IMR-90 (cell line): ENCODE measurements around the gene RUNX2. TPM values are rescaled to one million over a fixed set of nuclear protein-coding genes. Genes with fewer than 3 reads are reported as not detected.
A peak's percentile ranks its signal among the peaks of the same experiment; 100 is the strongest.

Experiments used
- ATAC-seq: fragments of 200-7000 bp; cut with Tn5 transposase; 2 replicates; pipeline ENCODE4 v1.9.1; 2020; ENCODE audit warnings: low read depth, mild to moderate bottlenecking, moderate library complexity
- BruUV-seq: library from RNA; stranded (reverse); fragments of 400-500 nt; replicated peaks from 2 replicates; lab custom pipeline; 2021; lab: Mats Ljungman, UMichigan
- CTCF ChIA-PET: fragments of 300-600 bp; formaldehyde crosslinking; extraction: SDS; loops from one replicate; lab custom pipeline; 2021; ENCODE audit warnings: antibody characterized with exemption; lab: Yijun Ruan, JAX
- POLR2A ChIA-PET: fragments of 300-600 bp; sonication (Branson Sonifier 250); formaldehyde crosslinking; loops from one replicate; lab custom pipeline; 2022; ENCODE audit warnings: antibody characterized with exemption; ENCODE audit not compliant: unreplicated experiment; lab: Charles Lee
- DNase-seq: peaks from one replicate; pipeline ENCODE4 v3.0.0; 2013
- H2AFZ ChIP-seq: replicated peaks from 2 replicates; pipeline ENCODE3; 2013; ENCODE audit warnings: low read length, mild to moderate bottlenecking; ENCODE audit not compliant: poor library complexity
- H2AK5ac ChIP-seq: 2 replicates; pipeline ENCODE4 v1.6.1; 2013; ENCODE audit warnings: low read depth, low read length, inconsistent platforms
- H2AK9ac ChIP-seq: replicated peaks from 2 replicates; pipeline ENCODE3; 2013; ENCODE audit warnings: mild to moderate bottlenecking, low read depth, low read length, moderate library complexity; ENCODE audit not compliant: poor library complexity
- H2BK120ac ChIP-seq: 2 replicates; pipeline ENCODE4 v1.6.1; 2013; ENCODE audit warnings: low read depth, low read length, inconsistent platforms
- H2BK15ac ChIP-seq: 3 replicates; pipeline ENCODE4 v1.6.1; 2013; ENCODE audit warnings: low read depth, low read length, inconsistent platforms
- H2BK20ac ChIP-seq: 2 replicates; pipeline ENCODE4 v1.6.1; 2013; ENCODE audit warnings: low read depth, mild to moderate bottlenecking, inconsistent platforms, low read length, moderate library complexity
- H2BK5ac ChIP-seq: 2 replicates; pipeline ENCODE4 v1.6.1; 2013; ENCODE audit warnings: mild to moderate bottlenecking, low read depth, low read length, inconsistent platforms; ENCODE audit not compliant: poor library complexity, severe bottlenecking
- H3K14ac ChIP-seq: replicated peaks from 2 replicates; pipeline ENCODE4 v1.6.1; 2013; ENCODE audit warnings: low read depth, low read length, inconsistent platforms
- H3K18ac ChIP-seq: 2 replicates; pipeline ENCODE4 v1.6.1; 2013; ENCODE audit warnings: low read depth, low read length, control low read depth
- H3K23ac ChIP-seq: 2 replicates; pipeline ENCODE4 v1.6.1; 2013; ENCODE audit warnings: low read depth, low read length, inconsistent platforms
- H3K27ac ChIP-seq: 2 replicates; pipeline ENCODE4 v1.5.1; 2013; ENCODE audit warnings: mild to moderate bottlenecking, control low read depth, low read length; ENCODE audit not compliant: insufficient read depth
- H3K27me3 ChIP-seq: 2 replicates; pipeline ENCODE4 v1.6.1; 2013; ENCODE audit warnings: low read length; ENCODE audit not compliant: control insufficient read depth, insufficient read depth
- H3K36me3 ChIP-seq: 2 replicates; pipeline ENCODE4 v1.6.1; 2013; ENCODE audit warnings: low read length, mixed read lengths; ENCODE audit not compliant: control insufficient read depth, insufficient read depth
- H3K4ac ChIP-seq: 2 replicates; pipeline ENCODE4 v1.6.1; 2013; ENCODE audit warnings: low read depth, low read length, inconsistent platforms
- H3K4me1 ChIP-seq: 2 replicates; pipeline ENCODE4 v1.6.1; 2013; ENCODE audit warnings: low read length, mixed read lengths; ENCODE audit not compliant: control insufficient read depth, insufficient read depth
- H3K4me2 ChIP-seq: 2 replicates; pipeline ENCODE4 v1.6.1; 2013; ENCODE audit warnings: low read depth, mild to moderate bottlenecking, control low read depth, low read length, moderate library complexity
- H3K4me3 ChIP-seq: 2 replicates; pipeline ENCODE4 v1.5.1; 2013; ENCODE audit warnings: low read depth, mild to moderate bottlenecking, control low read depth, low read length, moderate library complexity; ENCODE audit not compliant: insufficient read depth
- H3K56ac ChIP-seq: 2 replicates; pipeline ENCODE4 v1.6.1; 2013; ENCODE audit warnings: low read length, inconsistent platforms; ENCODE audit not compliant: insufficient read depth; ENCODE audit errors: extremely low read depth
- H3K79me1 ChIP-seq, 2 experiments: 2 replicates each; pipeline ENCODE4 v1.6.1; 2013; ENCODE audit warnings: low read length in 2 of 2, inconsistent platforms in 1 of 2, low read depth in 1 of 2
- H3K9ac ChIP-seq: 2 replicates; pipeline ENCODE4 v1.6.1; 2013; ENCODE audit warnings: low read depth, low read length, control low read depth
- H3K9me1 ChIP-seq: 2 replicates; pipeline ENCODE4 v1.6.1; 2013; ENCODE audit warnings: low read length, inconsistent platforms; ENCODE audit not compliant: insufficient read depth
- H3K9me3 ChIP-seq: 2 replicates; pipeline ENCODE4 v1.6.1; 2013; ENCODE audit warnings: low read length; ENCODE audit not compliant: control insufficient read depth, insufficient read depth
- H4K20me1 ChIP-seq: 2 replicates; pipeline ENCODE4 v1.6.1; 2013; ENCODE audit warnings: low read length, inconsistent platforms; ENCODE audit not compliant: insufficient read depth
- H4K5ac ChIP-seq: 2 replicates; pipeline ENCODE4 v1.6.1; 2013; ENCODE audit warnings: mild to moderate bottlenecking, low read depth, low read length, control low read depth
- H4K8ac ChIP-seq, 2 experiments: 2 replicates each; pipeline ENCODE4 v1.6.1; 2013; ENCODE audit warnings: low read depth in 2 of 2, low read length in 2 of 2, control low read depth in 1 of 2, inconsistent platforms in 1 of 2
- H4K91ac ChIP-seq: 2 replicates; pipeline ENCODE4 v1.6.1; 2013; ENCODE audit warnings: low read depth, low read length, inconsistent platforms; ENCODE audit not compliant: insufficient read depth
- BHLHE40 ChIP-seq: fragments of 150-350 bp; IDR thresholded peaks from 2 replicates; pipeline ENCODE4 v1.6.1; 2016; ENCODE audit warnings: mild to moderate bottlenecking, low read depth, low read length
- CEBPB ChIP-seq: IDR thresholded peaks from 2 replicates; pipeline ENCODE4 v1.6.1; 2012; ENCODE audit warnings: low read depth, low read length, improper control_type of control experiment
- CHD1 ChIP-seq: IDR thresholded peaks from 2 replicates; pipeline ENCODE4 v1.6.1; 2012; ENCODE audit warnings: low read depth, low read length, improper control_type of control experiment
- CTCF ChIP-seq: conservative IDR thresholded peaks from 2 replicates; pipeline ENCODE4 v1.5.1; 2012; ENCODE audit warnings: mild to moderate bottlenecking, low read depth, low read length, improper control_type of control experiment
- ELK1 ChIP-seq: fragments of 150-350 bp; IDR thresholded peaks from 2 replicates; pipeline ENCODE4 v1.6.1; 2016; ENCODE audit warnings: low read depth, mild to moderate bottlenecking, low read length, moderate library complexity, borderline replicate concordance
- FOS ChIP-seq: fragments of 150-350 bp; IDR thresholded peaks from 2 replicates; pipeline ENCODE4 v1.6.1; 2016; ENCODE audit warnings: low read depth, low read length
- MAFK ChIP-seq: IDR thresholded peaks from 2 replicates; pipeline ENCODE4 v1.6.1; 2012; ENCODE audit warnings: low read depth, low read length, improper control_type of control experiment
- MXI1 ChIP-seq: IDR thresholded peaks from 2 replicates; pipeline ENCODE4 v1.6.1; 2012; ENCODE audit warnings: low read depth, mild to moderate bottlenecking, low read length, moderate library complexity, borderline replicate concordance
- NFE2L2 ChIP-seq: fragments of 150-350 bp; IDR thresholded peaks from 2 replicates; pipeline ENCODE4 v1.6.1; 2016; ENCODE audit warnings: low read depth, mild to moderate bottlenecking, low read length
- POLR2A ChIP-seq: IDR thresholded peaks from 2 replicates; pipeline ENCODE4 v1.6.1; 2012; ENCODE audit warnings: mild to moderate bottlenecking, low read depth, low read length
- RFX5 ChIP-seq: IDR thresholded peaks from 2 replicates; pipeline ENCODE4 v1.8.0; 2012; ENCODE audit warnings: low read depth, mild to moderate bottlenecking, low read length, moderate library complexity
- SMC3 ChIP-seq: fragments of 150-350 bp; IDR thresholded peaks from 2 replicates; pipeline ENCODE4 v1.6.1; 2016; ENCODE audit warnings: low read depth, mild to moderate bottlenecking, antibody characterized with exemption, low read length, moderate library complexity
- USF2 ChIP-seq: fragments of 150-350 bp; IDR thresholded peaks from 2 replicates; pipeline ENCODE4 v1.6.1; 2017; ENCODE audit warnings: mild to moderate bottlenecking, antibody characterized with exemption, low read length, low read depth
- WGBS, 2 experiments: methylation state at CpG; one replicate each; pipeline versions ENCODE4 v1.1.5 to v1.1.7; 2013; ENCODE audit warnings: missing lambda C conversion rate in 2 of 2; ENCODE audit not compliant: insufficient read length in 1 of 2; ENCODE audit errors: extremely low coverage in 2 of 2; 5-methylcytosine and 5-hydroxymethylcytosine counted together
- dilution Hi-C: fragments of 300-500 bp; cut with HindIII; formaldehyde crosslinking; loops from one replicate; pipeline ENCODE4 v1.14.3; 2018; ENCODE audit warnings: low sequenced_read_pairs; ENCODE audit not compliant: unreplicated experiment
- in situ Hi-C: fragments of 300-500 bp; cut with MboI; formaldehyde crosslinking; loops from 3 replicates; pipeline ENCODE4 v1.14.3; 2019; ENCODE audit warnings: low sequenced_read_pairs, inconsistent platforms, mixed read lengths
- intact Hi-C: fragments of 100-400 bp; cut with micrococcal nuclease; formaldehyde crosslinking; loops from 2 replicates; pipeline ENCODE4 v1.10.0; 2022
- polyA plus RNA-seq, 3 experiments: library from polyadenylated mRNA; depleted of rRNA; stranded (reverse); fragments of >200 nt; gene quantifications; 2 replicates each; pipeline ENCODE4 v1.2.3, GENCODE V29; 2012; ENCODE audit warnings: low replicate concordance in 1 of 3
- total RNA-seq: library from RNA; depleted of rRNA; stranded (reverse); fragments of >200 nt; gene quantifications from 2 replicates; pipeline ENCODE4 v1.2.3, GENCODE V29; 2012

The RUNX2 gene
- total and polyA plus RNA-seq, 2 of the 4 experiments (the other 2 are of a cell fraction) = 2.3 to 4.7 TPM

- Histone ChIP-seq H2AK9ac (peak overlapping the region; percentile 30), H4K91ac (peak overlapping the region; percentile 47; the same call in 1 of the 2 replicates), H3K14ac (0 out of 2 replicates have a peak overlapping the region, but pooled peaks have one; percentile 58), H3K27me3 (no peaks in the 10 kb centered on the region), H4K5ac (peak overlapping the region; percentile 83; the same call in 1 of the 2 replicates), H3K9me3 (no peaks in the 10 kb centered on the region), H3K9me1 (peaks cover 12% of the 10 kb centered on the region), H2AFZ (peak overlapping the region; percentile 88), H3K36me3 (no peaks in the 10 kb centered on the region), H3K18ac (no peak overlapping the region; the same call in 1 of the 2 replicates), H3K79me1 (no peaks in the 10 kb centered on the region; a peak in 1 of 4 replicates), H2AK5ac (peak overlapping the region; percentile 53; the same call in 1 of the 2 replicates), H3K4ac (peak overlapping the region; percentile 81), H3K4me2 (peak overlapping the region; percentile 56; the same call in 1 of the 2 replicates), H3K56ac (no peak overlapping the region), H2BK120ac (peak overlapping the region; percentile 83), H3K4me1 (peaks cover 10% of the 10 kb centered on the region), H2BK5ac (no peak overlapping the region), H3K23ac (0 out of 2 replicates have a peak overlapping the region, but pooled peaks have one; percentile 45), H4K20me1 (no peaks in the 10 kb centered on the region), H2BK20ac (peak overlapping the region; percentile 62; the same call in 1 of the 2 replicates), H2BK15ac (no peak overlapping the region; the same call in 2 of the 3 replicates), H3K9ac (peak overlapping the region; percentile 58), H3K27ac (no peak overlapping the region), H4K8ac (peak overlapping the region in 1 of 2 experiments; percentile 63; a peak in 1 of 4 replicates), H3K4me3 (peak overlapping the region; percentile 19; the same call in 1 of the 2 replicates)
- ChIA-PET CTCF (no interaction called here), POLR2A (no interaction called here)
- intact Hi-C loops = no loop called here
- BruUV-seq = no TSS peak
- in situ Hi-C loops = no loop called here
- peak; percentile 55 for ATAC-seq
- no peak for DNase-seq
- 35% methylated on average over 50 of the region's 88 CpGs; no CpG with 5 or more reads in 1 of the 2 experiments for WGBS, 2 experiments
- dilution Hi-C loops = no loop called here
- TF ChIP-seq CTCF = no peak
- TF ChIP-seq FOS = no peak
- no peak for TF ChIP-seq RFX5
- TF ChIP-seq CEBPB = no peak
- no peak for TF ChIP-seq CHD1
- no peak for TF ChIP-seq MXI1
- no peak for TF ChIP-seq POLR2A
- TF ChIP-seq SMC3 = no peak
- TF ChIP-seq ELK1 = no peak
- TF ChIP-seq BHLHE40 = no peak
- no peak for TF ChIP-seq NFE2L2
- TF ChIP-seq USF2 = no peak
- no peak for TF ChIP-seq MAFK
Measured at GRCh38 chr6:45663251-45664221, 335.4 kb downstream of the RUNX2 start.
